Measurements from ENCODE around the gene RPS2. TPM values are rescaled to one million over a fixed set of nuclear protein-coding genes. Genes with fewer than 3 reads are reported as not detected.

The RPS2 gene
- polyA plus RNA-seq, 1 of the 3 experiments (the other 2 are of a cell fraction), result 6,384 TPM

- H3K9ac ChIP-seq, result no peak overlapping the region
- H3K4me3 ChIP-seq (ENCODE audit: low read depth in 2 of 2, low read length in 1 of 2), result no peak overlapping the region
- POLR2A ChIA-PET, result no interaction called here
- H3K9me2 ChIP-seq, result no peaks in the 10 kb centered on the region
- H2AFZ ChIP-seq (ENCODE audit: low read depth), result no peak overlapping the region
- peaks cover 6% of the 10 kb centered on the region; the same call in 1 of the 2 replicates for H3K79me2 ChIP-seq (ENCODE audit: insufficient read depth)
- no peak for TF ChIP-seq EP300 (IDR thresholded peaks at IDR 0.05; ENCODE audit: borderline replicate concordance in 1 of 2, low read depth in 1 of 2, low read length in 1 of 2)
- no peak for TF ChIP-seq YY1 (IDR thresholded peaks at IDR 0.05; ENCODE audit: low read depth)
- TF ChIP-seq CTCF (IDR thresholded peaks at IDR 0.05), result no peak
- no peak for TF ChIP-seq GATA2 (CRISPR knock-in tag; IDR thresholded peaks at IDR 0.05)
- no peak for TF ChIP-seq USF1 (IDR thresholded peaks at IDR 0.05; ENCODE audit: borderline replicate concordance, low read depth)
- TF ChIP-seq TAF1 (IDR thresholded peaks at IDR 0.05; ENCODE audit: borderline replicate concordance, low read depth, low read length), result no peak
- no peak for TF ChIP-seq RAD21 (IDR thresholded peaks at IDR 0.05; ENCODE audit: low read length)
- no peak for TF ChIP-seq EZH2phosphoT487 (IDR thresholded peaks at IDR 0.05; ENCODE audit: borderline replicate concordance, low read depth)
- TF ChIP-seq REST (IDR thresholded peaks at IDR 0.05; ENCODE audit: low read depth, low read length), result no peak
- TF ChIP-seq GABPA (IDR thresholded peaks at IDR 0.05; ENCODE audit: low read depth), result no peak
- no peak for TF ChIP-seq ZBTB33 (IDR thresholded peaks at IDR 0.05; ENCODE audit: borderline replicate concordance, low read depth)
- TF ChIP-seq FOSL2 (IDR thresholded peaks at IDR 0.05; ENCODE audit: borderline replicate concordance, low read depth), result no peak
- no peak for TF ChIP-seq IRF3 (IDR thresholded peaks at IDR 0.05; ENCODE audit: low read depth, low read length)
- DNase-seq, result no peak
- CTCF ChIA-PET, result no interaction called here
- H3K9me3 ChIP-seq, result no peaks in the 10 kb centered on the region
- H4K20me1 ChIP-seq (ENCODE audit: insufficient read depth), result no peaks in the 10 kb centered on the region
- no peaks in the 10 kb centered on the region for H3K27me3 ChIP-seq (ENCODE audit: insufficient read depth)
- H3K4me2 ChIP-seq, result no peak overlapping the region
- H3K4me1 ChIP-seq (ENCODE audit: control insufficient read depth in 1 of 2, insufficient read depth in 2 of 2, low read depth in 1 of 2, low read length in 1 of 2), result peaks cover 0 to 8% of the 10 kb centered on the region in 2 experiments; a peak in 1 of 4 replicates
- H3K27ac ChIP-seq (ENCODE audit: low read depth in 2 of 2, low read length in 1 of 2), result no peak overlapping the region
- 98% methylated on average over 11 of the region's 37 CpGs for WGBS (ENCODE audit: low lambda C conversion rate)
- peaks cover 7 to 49% of the 10 kb centered on the region in 2 experiments for H3K36me3 ChIP-seq (replicated peaks in 1 of 2; ENCODE audit: control insufficient read depth in 1 of 2, insufficient read depth in 2 of 2, low read length in 1 of 2)
- H3F3A ChIP-seq (replicated peaks; ENCODE audit: insufficient read depth), result peaks cover 14% of the 10 kb centered on the region
These were observed 14.0 kb upstream of the RPS2 start for GRCh38 chr16:1978476-1979120.
